HEK293 (cell line): Measurements from ENCODE around the gene RIN3.

ENCODE experiments used
- CTCF ChIA-PET: fragments of 350-600 bp; formaldehyde crosslinking; extraction: SDS; loops from one replicate; lab custom pipeline; 2021; ENCODE audit warnings: antibody characterized with exemption; lab: Yijun Ruan, JAX
- POLR2A ChIA-PET: fragments of 300-600 bp; formaldehyde crosslinking; extraction: SDS; loops from one replicate; lab custom pipeline; 2020; ENCODE audit warnings: antibody characterized with exemption, inconsistent platforms; lab: Yijun Ruan, JAX
- H3K27ac ChIP-seq: fragments of 200-500 bp; sonication (Bioruptor generic); 2 replicates; pipeline ENCODE4 v1.5.1; 2014; ENCODE audit warnings: low read depth, low read length, control low read depth, inconsistent platforms; ENCODE audit errors: extremely low read depth
- H3K36me3 ChIP-seq, 2 experiments: fragments of 200-500 bp in 1 of 2; sonication (Bioruptor generic) in 1 of 2; 1 replicate in 1 of 2; 2 replicates in 1 of 2; pipeline ENCODE4 v1.5.1; 2014 to 2017; ENCODE audit warnings: inconsistent platforms in 2 of 2, low read length in 2 of 2; ENCODE audit not compliant: control insufficient read depth in 2 of 2, insufficient read depth in 1 of 2
- H3K4me1 ChIP-seq: fragments of 200-500 bp; sonication (Bioruptor generic); 2 replicates; pipeline ENCODE4 v1.5.1; 2014; ENCODE audit warnings: mild to moderate bottlenecking, low read length, inconsistent platforms; ENCODE audit not compliant: control insufficient read depth, insufficient read depth
- H3K4me3 ChIP-seq: 2 replicates; pipeline ENCODE4 v1.5.1; 2011; ENCODE audit warnings: low read depth, mild to moderate bottlenecking, control low read depth, low read length, moderate library complexity
- H3K9me3 ChIP-seq: fragments of 200-500 bp; sonication (Bioruptor generic); 2 replicates; pipeline ENCODE4 v1.5.1; 2014; ENCODE audit warnings: low read depth, low read length, inconsistent platforms; ENCODE audit not compliant: control insufficient read depth, insufficient read depth
- GLI2 ChIP-seq: fragments of 450-650 bp; formaldehyde crosslinking; IDR thresholded peaks from 2 replicates; pipeline ENCODE4; 2017; ENCODE audit warnings: missing biosample characterization, missing genetic modification characterization, low read depth, borderline replicate concordance
- HOXA7 ChIP-seq: sonication (generic); formaldehyde crosslinking; IDR thresholded peaks from 2 replicates; pipeline ENCODE4 v1.8.1; 2022; ENCODE audit warnings: missing genetic modification reagents, borderline replicate concordance
- INSM2 ChIP-seq: fragments of 450-650 bp; formaldehyde crosslinking; IDR thresholded peaks from 2 replicates; pipeline ENCODE4 v1.5.1; 2016; ENCODE audit warnings: missing biosample characterization, missing genetic modification characterization
- MYNN ChIP-seq: fragments of 450-650 bp; formaldehyde crosslinking; IDR thresholded peaks from 2 replicates; pipeline ENCODE4 v1.5.1; 2016; ENCODE audit warnings: missing biosample characterization, missing genetic modification characterization, borderline replicate concordance
- ZBTB1 ChIP-seq: fragments of 450-650 bp; formaldehyde crosslinking; IDR thresholded peaks from 2 replicates; pipeline ENCODE4 v1.5.1; 2016; ENCODE audit warnings: missing biosample characterization, missing genetic modification characterization
- ZBTB11 ChIP-seq: fragments of 450-650 bp; formaldehyde crosslinking; conservative IDR thresholded peaks from 2 replicates; pipeline ENCODE4 v1.5.1; 2016; ENCODE audit warnings: low read depth, missing biosample characterization, missing genetic modification characterization
- ZBTB17 ChIP-seq: fragments of 450-650 bp; formaldehyde crosslinking; IDR thresholded peaks from 2 replicates; pipeline ENCODE4 v1.5.1; 2016; ENCODE audit warnings: missing biosample characterization, missing genetic modification characterization
- ZNF114 ChIP-seq: fragments of 450-650 bp; formaldehyde crosslinking; IDR thresholded peaks from 2 replicates; pipeline ENCODE4 v1.5.0; 2017; ENCODE audit warnings: missing biosample characterization, missing genetic modification characterization
- ZNF146 ChIP-seq: fragments of 450-650 bp; formaldehyde crosslinking; IDR thresholded peaks from 2 replicates; pipeline ENCODE4 v1.5.1; 2016; ENCODE audit warnings: missing biosample characterization, missing genetic modification characterization
- ZNF184 ChIP-seq: fragments of 450-650 bp; IDR thresholded peaks from 2 replicates; pipeline ENCODE4 v1.5.1; 2018; ENCODE audit warnings: missing biosample characterization, mild to moderate bottlenecking, missing genetic modification characterization
- ZNF221 ChIP-seq: fragments of 450-650 bp; formaldehyde crosslinking; IDR thresholded peaks from 2 replicates; pipeline ENCODE4 v1.5.1; 2017; ENCODE audit warnings: missing biosample characterization, missing genetic modification characterization, borderline replicate concordance
- ZNF26 ChIP-seq: fragments of 450-650 bp; formaldehyde crosslinking; IDR thresholded peaks from 2 replicates; pipeline ENCODE4 v1.5.1; 2016; ENCODE audit warnings: missing biosample characterization, missing genetic modification characterization
- ZNF266 ChIP-seq: fragments of 450-650 bp; formaldehyde crosslinking; IDR thresholded peaks from 2 replicates; pipeline ENCODE4 v1.5.1; 2016; ENCODE audit warnings: missing biosample characterization, missing genetic modification characterization, low read depth
- ZNF416 ChIP-seq: fragments of 450-650 bp; formaldehyde crosslinking; IDR thresholded peaks from 2 replicates; pipeline ENCODE4 v1.5.1; 2016; ENCODE audit warnings: missing biosample characterization, missing genetic modification characterization
- ZNF513 ChIP-seq: fragments of 450-650 bp; IDR thresholded peaks from 2 replicates; pipeline ENCODE4 v1.5.1; 2018; ENCODE audit warnings: missing biosample characterization, missing genetic modification characterization
- ZNF518A ChIP-seq: fragments of 450-650 bp; formaldehyde crosslinking; conservative IDR thresholded peaks from 2 replicates; pipeline ENCODE4 v1.5.1; 2016; ENCODE audit warnings: low read depth, missing biosample characterization, missing genetic modification characterization
- ZNF521 ChIP-seq: fragments of 450-650 bp; formaldehyde crosslinking; IDR thresholded peaks from 2 replicates; pipeline ENCODE4 v1.5.1; 2017; ENCODE audit warnings: missing biosample characterization, mild to moderate bottlenecking, missing genetic modification characterization
- ZNF530 ChIP-seq: fragments of 450-650 bp; formaldehyde crosslinking; IDR thresholded peaks from 2 replicates; pipeline ENCODE4 v1.5.1; 2016; ENCODE audit warnings: low read depth, missing biosample characterization, missing genetic modification characterization
- ZNF600 ChIP-seq: fragments of 450-650 bp; formaldehyde crosslinking; IDR thresholded peaks from 2 replicates; pipeline ENCODE4 v1.5.1; 2016; ENCODE audit warnings: missing biosample characterization, missing genetic modification characterization
- ZNF677 ChIP-seq: fragments of 450-650 bp; IDR thresholded peaks from 2 replicates; pipeline ENCODE4 v1.5.0; 2018; ENCODE audit warnings: missing biosample characterization, mild to moderate bottlenecking, missing genetic modification characterization, moderate library complexity
- ZNF843 ChIP-seq: fragments of 450-650 bp; formaldehyde crosslinking; IDR thresholded peaks from 2 replicates; pipeline ENCODE4 v1.5.1; 2016; ENCODE audit warnings: missing biosample characterization, missing genetic modification characterization

RIN3 gene

GRCh38 chr14:92520102-92521057 lies 6.8 kb downstream of the RIN3 start:
- Histone ChIP-seq H3K27ac (no peak overlapping the region), H3K4me1 (no peaks in the 10 kb centered on the region), H3K36me3 (no peaks in the 10 kb centered on the region), H3K9me3 (no peaks in the 10 kb centered on the region), H3K4me3 (no peak overlapping the region)
- ChIA-PET CTCF (no interaction called here), POLR2A (interaction anchor here (0.6 kb wide), 1 partner anchor 17 kb away, joined by 4 read pairs; no protein-coding TSS in a partner anchor)
- TF ChIP-seq ZNF146 (no peak), ZNF184 (no peak), ZNF600 (no peak), ZNF843 (tag by site-specific recombination) (no peak), ZNF530 (tag by site-specific recombination) (no peak), ZBTB1 (tag by site-specific recombination) (no peak), HOXA7 (no peak), ZNF521 (tag by site-specific recombination) (no peak), ZNF518A (no peak), GLI2 (no peak), ZNF416 (no peak), ZNF221 (tag by site-specific recombination) (no peak)

- Histone ChIP-seq H3K27ac (no peak overlapping the region), H3K4me1 (no peaks in the 10 kb centered on the region), H3K4me3 (no peak overlapping the region), H3K9me3 (no peaks in the 10 kb centered on the region), H3K36me3 (no peaks in the 10 kb centered on the region)
- ChIA-PET POLR2A (no interaction called here), CTCF (no interaction called here)
- TF ChIP-seq ZBTB11 (tag by site-specific recombination) (no peak), ZNF26 (tag by site-specific recombination) (no peak), MYNN (tag by site-specific recombination) (no peak), ZNF266 (tag by site-specific recombination) (no peak), ZNF114 (tag by site-specific recombination) (0 out of 2 replicates have a peak, but pooled peaks have one; percentile 27), ZBTB17 (tag by site-specific recombination) (peak; percentile 86), ZNF677 (tag by site-specific recombination) (no peak), ZNF513 (tag by site-specific recombination) (no peak), ZBTB1 (tag by site-specific recombination) (no peak), INSM2 (tag by site-specific recombination) (no peak)
Observed at GRCh38 chr14:92521058-92521415, 7.5 kb downstream of the RIN3 start.
